Chondrocyte (in vitro differentiated cells): ENCODE measurements around the gene FBXW5. TPM values are rescaled to one million over a fixed set of nuclear protein-coding genes. Genes with fewer than 3 reads are reported as not detected.

Source experiments
- DNase-seq: peaks from one replicate; pipeline ENCODE4 v3.0.0; 2021; ENCODE audit warnings: mixed read lengths, low spot score
- H3K27ac Mint-ChIP-seq: one replicate; pipeline ENCODE4 v1.8.0; 2021; ENCODE audit warnings: mild to moderate bottlenecking, moderate library complexity, mixed read lengths; ENCODE audit not compliant: unreplicated experiment
- H3K27me3 Mint-ChIP-seq: 2 replicates; pipeline ENCODE4 v1.8.0; 2021; ENCODE audit warnings: low read depth, mixed read lengths
- H3K36me3 Mint-ChIP-seq: 2 replicates; pipeline ENCODE4 v1.8.0; 2021; ENCODE audit warnings: low read depth, mixed read lengths
- H3K4me1 Mint-ChIP-seq: 2 replicates; pipeline ENCODE4 v1.8.0; 2021; ENCODE audit warnings: low read depth, mild to moderate bottlenecking, mixed read lengths
- H3K4me3 Mint-ChIP-seq: one replicate; pipeline ENCODE4 v1.8.0; 2021; ENCODE audit warnings: mild to moderate bottlenecking, moderate library complexity, mixed read lengths; ENCODE audit not compliant: unreplicated experiment
- H3K9me3 Mint-ChIP-seq: 2 replicates; pipeline ENCODE4 v1.8.0; 2021; ENCODE audit warnings: low read depth, mixed read lengths
- total RNA-seq: library from RNA; stranded (reverse); gene quantifications from 3 replicates; pipeline ENCODE4 v1.2.1, GENCODE V29; 2021
- TF ChIP-seq, protein P1 (sequence below): fragments of 200-600 bp; sonication (generic); IDR thresholded peaks from 2 replicates; pipeline ENCODE4 v1.5.0; 2021; ENCODE audit warnings: antibody characterized with exemption, mild to moderate bottlenecking, moderate library complexity

Gene FBXW5
- total RNA-seq, 1 donor from 2014 or later = 87.5 TPM

DNA sequence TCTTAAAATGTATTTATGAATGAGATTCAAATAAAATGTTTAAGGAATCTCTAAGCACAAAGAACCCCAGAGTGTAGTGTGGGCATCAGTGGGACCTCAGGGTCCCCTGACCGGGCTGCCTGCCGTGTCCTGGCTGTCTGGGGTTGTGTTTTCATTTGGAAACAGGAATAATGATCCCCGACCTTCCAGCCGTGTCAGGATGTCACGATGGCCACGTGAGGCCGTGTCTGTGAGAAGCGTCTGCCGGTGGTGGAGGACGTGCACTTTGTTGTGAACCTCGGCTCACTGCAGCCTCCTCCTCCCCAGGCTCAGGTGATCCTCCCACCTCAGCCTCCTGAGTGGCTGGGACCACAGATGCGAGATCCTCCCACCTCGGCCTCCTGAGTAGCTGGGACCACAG, 53.9 kb downstream of the FBXW5 start:
- Mint-ChIP-seq H3K4me1 (peaks cover 9% of the 10 kb centered on the region), H3K9me3 (no peaks in the 10 kb centered on the region), H3K4me3 (no peak overlapping the region), H3K27me3 (no peaks in the 10 kb centered on the region), H3K27ac (no peak overlapping the region), H3K36me3 (no peaks in the 10 kb centered on the region)
- DNase-seq = no peak
- TF ChIP-seq, protein P1, sequence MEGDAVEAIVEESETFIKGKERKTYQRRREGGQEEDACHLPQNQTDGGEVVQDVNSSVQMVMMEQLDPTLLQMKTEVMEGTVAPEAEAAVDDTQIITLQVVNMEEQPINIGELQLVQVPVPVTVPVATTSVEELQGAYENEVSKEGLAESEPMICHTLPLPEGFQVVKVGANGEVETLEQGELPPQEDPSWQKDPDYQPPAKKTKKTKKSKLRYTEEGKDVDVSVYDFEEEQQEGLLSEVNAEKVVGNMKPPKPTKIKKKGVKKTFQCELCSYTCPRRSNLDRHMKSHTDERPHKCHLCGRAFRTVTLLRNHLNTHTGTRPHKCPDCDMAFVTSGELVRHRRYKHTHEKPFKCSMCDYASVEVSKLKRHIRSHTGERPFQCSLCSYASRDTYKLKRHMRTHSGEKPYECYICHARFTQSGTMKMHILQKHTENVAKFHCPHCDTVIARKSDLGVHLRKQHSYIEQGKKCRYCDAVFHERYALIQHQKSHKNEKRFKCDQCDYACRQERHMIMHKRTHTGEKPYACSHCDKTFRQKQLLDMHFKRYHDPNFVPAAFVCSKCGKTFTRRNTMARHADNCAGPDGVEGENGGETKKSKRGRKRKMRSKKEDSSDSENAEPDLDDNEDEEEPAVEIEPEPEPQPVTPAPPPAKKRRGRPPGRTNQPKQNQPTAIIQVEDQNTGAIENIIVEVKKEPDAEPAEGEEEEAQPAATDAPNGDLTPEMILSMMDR = no peak

Other genes starting within 250 kb of the FBXW5 start
- 8.2 to 9.2 TPM (median 8.5 TPM) in 3 replicates for gene DIPK1B, start 232.2 kb downstream of the FBXW5 start, total RNA-seq
- gene LCN10, start 201.8 kb downstream of the FBXW5 start, total RNA-seq = not detected in 3 replicates
- gene LCN6, start 196.2 kb downstream of the FBXW5 start, total RNA-seq = not detected in 3 replicates
- gene LCN8, start 186.5 kb downstream of the FBXW5 start, total RNA-seq = not detected in 3 replicates
- gene LCN15, start 180.2 kb downstream of the FBXW5 start, total RNA-seq = not detected in 3 replicates
- 31.2 to 40.0 TPM (median 32.5 TPM) in 3 replicates for gene TMEM141, start 153.4 kb downstream of the FBXW5 start, total RNA-seq
- gene CCDC183, start 148.4 kb downstream of the FBXW5 start, total RNA-seq = 0.62 to 1.5 TPM (median 1.4 TPM) in 3 replicates
- 61.5 to 71.8 TPM (median 62.2 TPM) in 3 replicates for gene RABL6, start 136.8 kb downstream of the FBXW5 start, total RNA-seq
- gene AJM1, start 102.3 kb downstream of the FBXW5 start, total RNA-seq = 6.3 to 7.5 TPM (median 7.4 TPM) in 3 replicates
- 165 to 193 TPM (median 192 TPM) in 3 replicates for gene PHPT1, start 95.3 kb downstream of the FBXW5 start, total RNA-seq
- 7.7 to 9.2 TPM (median 7.7 TPM) in 3 replicates for gene MAMDC4, start 92.4 kb downstream of the FBXW5 start, total RNA-seq
- gene EDF1, start 78.4 kb downstream of the FBXW5 start, total RNA-seq = 296 to 328 TPM (median 320 TPM) in 3 replicates
- 9.6 to 12.4 TPM (median 10.4 TPM) in 3 replicates for gene TRAF2, start 58.2 kb downstream of the FBXW5 start, total RNA-seq
- gene C8G, start 505 bp upstream of the FBXW5 start, total RNA-seq = 2.2 TPM in 1 of 3 replicates, not detected in the others
- gene LCN12, start 7.5 kb upstream of the FBXW5 start, total RNA-seq = 0.51 to 0.60 TPM in 2 of 3 replicates, not detected in the other
- gene PTGDS, start 32.8 kb upstream of the FBXW5 start, total RNA-seq = 24.2 to 80.4 TPM (median 76.8 TPM) in 3 replicates
- 0.15 to 5.8 TPM (median 5.2 TPM) in 3 replicates for gene LCNL1, start 38.3 kb upstream of the FBXW5 start, total RNA-seq
- gene PAXX, start 47.7 kb upstream of the FBXW5 start, total RNA-seq = 34.4 to 38.7 TPM (median 36.8 TPM) in 3 replicates
- gene CLIC3, start 51.8 kb upstream of the FBXW5 start, total RNA-seq = 4.9 to 5.5 TPM in 2 of 3 replicates, not detected in the other
- gene ABCA2, start 83.5 kb upstream of the FBXW5 start, total RNA-seq = 55.3 to 62.4 TPM (median 59.1 TPM) in 3 replicates
- gene FUT7, start 87.3 kb upstream of the FBXW5 start, total RNA-seq = not detected in 3 replicates
- gene NPDC1, start 101.4 kb upstream of the FBXW5 start, total RNA-seq = 88.1 to 90.8 TPM (median 88.7 TPM) in 3 replicates
- gene ENTPD2, start 109.3 kb upstream of the FBXW5 start, total RNA-seq = 0.15 TPM in 1 of 3 replicates, not detected in the others
- 0.87 to 3.2 TPM (median 2.5 TPM) in 3 replicates for gene SAPCD2, start 125.8 kb upstream of the FBXW5 start, total RNA-seq
- gene UAP1L1, start 132.8 kb upstream of the FBXW5 start, total RNA-seq = 26.1 to 44.0 TPM (median 41.7 TPM) in 3 replicates
- 105 to 117 TPM (median 106 TPM) in 3 replicates for gene MAN1B1, start 142.2 kb upstream of the FBXW5 start, total RNA-seq
- gene DPP7, start 170.0 kb upstream of the FBXW5 start, total RNA-seq = 54.0 to 85.0 TPM (median 82.2 TPM) in 3 replicates
- gene GRIN1, start 194.4 kb upstream of the FBXW5 start, total RNA-seq = 0.07 TPM in 1 of 3 replicates, not detected in the others
- gene LRRC26, start 225.3 kb upstream of the FBXW5 start, total RNA-seq = not detected in 3 replicates
- gene TMEM210, start 227.3 kb upstream of the FBXW5 start, total RNA-seq = not detected in 3 replicates
- gene ANAPC2, start 243.8 kb upstream of the FBXW5 start, total RNA-seq = 40.3 to 62.6 TPM (median 41.0 TPM) in 3 replicates
- gene SSNA1, start 243.9 kb upstream of the FBXW5 start, total RNA-seq = 54.5 to 57.8 TPM (median 55.5 TPM) in 3 replicates